Fibroblast of the aortic adventitia (primary cell): Measurements from ENCODE around the gene LRP1. TPM values are rescaled to one million over a fixed set of nuclear protein-coding genes. Genes with fewer than 3 reads are reported as not detected.
A peak's percentile ranks its signal among the peaks of the same experiment; 100 is the strongest.

Experiments
- DNase-seq: peaks from one replicate; pipeline ENCODE4 v3.0.0-alpha.2; 2010; ENCODE audit warnings: low read depth
- H3K4me3 ChIP-seq: 2 replicates; pipeline ENCODE4 v1.5.1; 2011; ENCODE audit warnings: low read depth, mild to moderate bottlenecking, control low read depth, low read length, moderate library complexity
- CTCF ChIP-seq: IDR thresholded peaks from 2 replicates; pipeline ENCODE4 v1.5.1; 2011; ENCODE audit warnings: mild to moderate bottlenecking, low read length, control low read depth, inconsistent platforms; ENCODE audit not compliant: insufficient read depth
- total RNA-seq: library from RNA; depleted of rRNA; stranded (reverse); fragments of >200 nt; gene quantifications from 2 replicates; pipeline ENCODE4 v1.2.3, GENCODE V29; 2012; ENCODE audit warnings: low replicate concordance

LRP1 gene
- total RNA-seq, 1 donor: 541 TPM

- DNase-seq: no peak
- no peak overlapping the region for H3K4me3 ChIP-seq
- TF ChIP-seq CTCF: no peak
Observed at GRCh38 chr12:57208631-57209282, 80.5 kb downstream of the LRP1 start.

- no peak for DNase-seq
- no peak overlapping the region for H3K4me3 ChIP-seq
- TF ChIP-seq CTCF: no peak
Observed at GRCh38 chr12:57209916-57210315, 81.6 kb downstream of the LRP1 start.

- no peak for DNase-seq
- no peak overlapping the region for H3K4me3 ChIP-seq
- TF ChIP-seq CTCF: no peak
Observed at GRCh38 chr12:57210461-57210860, 82.2 kb downstream of the LRP1 start.

GRCh38 chr12:57210926-57211692, 82.8 kb downstream of the LRP1 start:
- no peak for TF ChIP-seq CTCF
- DNase-seq: no peak
- no peak overlapping the region for H3K4me3 ChIP-seq

GRCh38 chr12:57211791-57212700, 83.8 kb downstream of the LRP1 start:
- TF ChIP-seq CTCF: peak; percentile 4
- no peak for DNase-seq
- no peak overlapping the region for H3K4me3 ChIP-seq

GRCh38 chr12:57212701-57213057, 84.4 kb downstream of the LRP1 start:
- DNase-seq: no peak
- H3K4me3 ChIP-seq: no peak overlapping the region
- TF ChIP-seq CTCF: no peak
